IPS-18c (cell line): ENCODE data around the gene FDXR.

ENCODE experiments used
- H3K4me3 ChIP-seq: 2 replicates; pipeline ENCODE4 v1.7.0; 2013; ENCODE audit warnings: low read depth, mild to moderate bottlenecking, low read length, moderate library complexity; ENCODE audit not compliant: insufficient read depth
- H3K9me3 ChIP-seq: one replicate; pipeline ENCODE4 v1.6.1; 2013; ENCODE audit warnings: mild to moderate bottlenecking, low read length, moderate library complexity; ENCODE audit not compliant: control insufficient read depth, insufficient read depth

FDXR gene

DNA sequence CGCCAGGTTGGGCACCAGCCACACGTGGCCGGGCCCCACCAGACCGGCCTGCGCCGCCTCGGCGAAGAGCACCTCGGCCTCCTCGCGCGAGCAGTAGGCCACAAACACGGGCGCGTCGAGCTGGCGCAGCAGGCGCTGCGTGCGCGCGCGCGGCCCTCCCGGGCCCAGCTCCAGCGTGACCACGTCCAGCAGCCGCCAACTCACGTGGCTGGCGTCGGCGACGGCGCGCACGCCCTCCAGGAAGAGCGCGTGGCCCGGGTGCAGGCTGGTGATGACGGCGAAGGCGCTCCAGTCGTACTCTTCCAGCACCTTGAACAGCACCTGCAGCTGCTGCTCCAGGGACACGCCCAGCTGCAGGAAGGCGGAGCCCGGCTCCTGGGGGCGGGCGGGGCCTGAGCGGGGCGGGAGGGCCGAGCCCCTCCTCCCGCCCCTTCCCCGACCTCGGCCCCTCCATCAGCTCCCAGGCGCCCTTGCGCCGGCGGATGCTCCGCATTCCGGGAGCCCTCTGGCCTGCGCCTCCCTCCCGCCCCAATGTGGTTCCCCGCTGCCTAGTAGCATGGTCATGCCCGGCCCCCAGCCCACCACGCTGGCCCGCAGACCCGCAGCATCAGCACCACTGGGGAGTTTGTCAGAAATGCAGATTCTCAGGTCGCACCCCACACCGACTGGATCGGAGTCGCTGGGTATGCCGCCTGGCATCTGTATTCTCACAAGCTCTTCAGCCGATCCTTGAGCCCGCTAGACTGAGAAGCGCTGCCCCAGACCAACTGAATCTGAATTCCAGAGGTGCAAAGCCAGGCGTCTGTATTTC is 20.4 kb downstream of the FDXR start:
- Histone ChIP-seq H3K9me3 (peaks cover 6% of the 10 kb centered on the region), H3K4me3 (peak overlapping the region; percentile 59)

DNA sequence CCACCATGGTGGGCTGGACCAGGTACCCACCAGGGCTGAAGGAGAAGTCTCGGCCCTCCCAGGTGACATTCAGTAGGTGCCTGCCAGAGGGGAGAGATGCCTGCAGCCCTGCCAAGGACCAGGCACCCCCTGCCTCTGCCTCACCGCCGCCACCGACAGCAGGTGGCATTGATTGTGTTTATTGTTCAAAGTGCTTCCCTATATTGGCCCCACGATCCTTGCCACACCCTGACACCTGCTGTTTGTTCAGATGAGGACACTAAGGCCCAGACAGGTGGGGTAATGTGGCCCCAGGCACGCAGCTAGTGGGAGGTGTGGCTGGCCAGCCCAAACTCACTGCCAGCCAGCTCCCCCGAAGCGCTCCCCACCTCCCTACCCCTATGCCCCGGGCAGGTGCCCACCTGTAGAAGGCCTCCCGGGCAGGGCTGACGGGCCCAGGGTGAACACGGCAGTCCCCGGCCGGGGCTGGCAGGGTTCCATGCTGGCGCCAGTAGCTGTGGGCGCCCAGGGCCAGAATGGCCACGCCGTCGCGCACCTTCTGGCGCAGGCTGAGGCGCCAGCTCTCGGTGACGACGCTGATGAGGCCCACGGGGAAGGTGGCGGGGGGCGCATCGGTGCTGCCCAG is 21.1 kb downstream of the FDXR start:
- Histone ChIP-seq H3K4me3 (no peak overlapping the region; the same call in 1 of the 2 replicates), H3K9me3 (peaks cover 6% of the 10 kb centered on the region)

DNA sequence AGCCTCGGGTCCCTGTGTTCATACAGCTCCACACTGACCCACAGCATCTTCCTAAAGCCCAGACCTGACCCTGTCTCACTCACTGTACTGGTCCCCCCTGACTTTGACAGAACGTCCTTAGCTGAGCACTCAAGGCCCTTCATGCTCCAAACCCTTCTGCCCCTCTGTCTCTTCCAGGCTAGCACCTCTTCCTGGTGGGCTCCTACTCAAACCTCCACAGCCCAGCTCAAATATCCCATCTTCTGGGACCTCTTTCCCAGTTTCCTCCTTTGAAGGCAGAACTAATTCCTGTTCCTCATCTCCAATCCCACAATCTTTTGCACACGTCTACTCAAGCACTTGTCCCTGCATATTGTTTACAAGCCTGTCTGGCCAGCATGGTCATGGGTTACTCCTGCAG is 21.9 kb downstream of the FDXR start:
- no peak overlapping the region for H3K4me3 ChIP-seq
- H3K9me3 ChIP-seq: peaks cover 6% of the 10 kb centered on the region

DNA sequence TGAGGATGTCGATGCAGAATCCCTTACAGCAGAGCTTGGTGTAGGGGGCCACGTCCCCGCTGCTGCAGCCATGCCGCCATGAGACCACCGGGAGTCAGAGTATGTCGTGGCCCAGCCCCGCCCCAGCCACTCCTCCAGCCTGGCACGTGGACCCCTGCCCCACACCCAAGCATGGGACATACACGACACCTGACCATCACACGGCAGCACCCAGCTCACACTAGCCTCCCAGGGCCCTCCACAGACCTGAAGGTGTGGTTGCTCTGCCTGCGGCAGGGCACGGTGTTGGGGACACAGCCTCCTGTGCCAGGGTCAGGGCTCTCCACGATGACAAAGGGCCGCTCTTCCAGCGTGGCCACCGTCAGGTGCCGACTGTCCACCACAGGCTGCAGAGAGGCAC is 22.5 kb downstream of the FDXR start:
- Histone ChIP-seq H3K4me3 (no peak overlapping the region), H3K9me3 (peaks cover 6% of the 10 kb centered on the region)

DNA sequence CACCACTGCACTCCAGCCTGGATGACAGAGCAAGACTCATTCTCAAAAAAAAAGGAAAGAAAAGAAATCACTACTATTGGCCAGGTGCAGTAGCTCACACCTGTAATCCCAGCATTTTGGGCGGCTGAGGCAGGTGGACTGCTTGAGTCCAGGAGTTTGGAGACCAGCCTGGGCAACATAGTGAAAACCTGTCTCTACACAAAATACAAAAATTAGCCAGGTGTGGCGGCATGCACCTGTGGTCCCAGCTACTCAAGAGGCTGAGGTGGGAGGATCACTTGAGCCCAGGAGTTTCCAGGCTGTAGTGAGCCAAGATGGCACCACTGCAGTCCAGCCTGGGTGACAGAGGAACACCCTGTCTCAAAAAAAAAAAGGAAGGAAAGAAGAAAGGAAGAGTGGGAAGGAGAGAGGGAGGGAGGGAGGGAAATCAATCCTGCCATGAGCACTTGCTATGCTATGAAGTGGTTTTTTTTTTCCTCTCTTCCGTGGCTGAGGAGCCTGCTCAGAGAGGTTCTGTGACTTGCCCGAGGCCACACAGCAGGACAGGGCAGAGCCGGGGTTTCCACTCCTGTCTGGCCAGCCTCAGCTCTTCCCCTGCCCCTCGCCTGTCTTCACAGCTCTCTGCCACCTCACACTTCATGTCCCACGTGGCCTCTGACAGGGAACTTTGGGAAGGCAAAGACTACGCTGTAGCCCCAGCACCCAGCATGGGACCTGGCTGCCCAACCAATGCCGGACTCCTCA is 24.0 kb downstream of the FDXR start:
- H3K4me3 ChIP-seq: no peak overlapping the region
- H3K9me3 ChIP-seq: peaks cover 6% of the 10 kb centered on the region

DNA sequence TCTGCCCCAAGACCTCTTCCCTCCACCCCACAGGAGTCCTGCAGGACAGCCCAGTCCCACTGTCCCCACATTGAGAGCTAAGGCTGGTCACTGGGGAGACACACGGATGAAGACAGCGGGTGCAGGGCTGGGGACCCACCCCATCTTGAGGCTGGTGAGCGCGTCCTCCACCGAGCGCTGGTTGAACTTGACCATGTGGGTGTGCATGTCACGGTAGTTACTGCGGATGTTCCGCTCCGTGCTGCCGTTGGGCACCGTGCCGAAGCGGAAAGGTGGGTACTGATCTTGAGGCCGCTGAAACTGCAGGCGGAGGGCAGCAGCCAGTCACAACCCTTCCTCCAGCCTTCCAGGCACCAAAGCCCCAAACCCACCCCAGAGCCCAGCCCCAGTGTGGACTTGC is 26.2 kb downstream of the FDXR start:
- H3K4me3 ChIP-seq: no peak overlapping the region
- no peaks in the 10 kb centered on the region for H3K9me3 ChIP-seq

DNA sequence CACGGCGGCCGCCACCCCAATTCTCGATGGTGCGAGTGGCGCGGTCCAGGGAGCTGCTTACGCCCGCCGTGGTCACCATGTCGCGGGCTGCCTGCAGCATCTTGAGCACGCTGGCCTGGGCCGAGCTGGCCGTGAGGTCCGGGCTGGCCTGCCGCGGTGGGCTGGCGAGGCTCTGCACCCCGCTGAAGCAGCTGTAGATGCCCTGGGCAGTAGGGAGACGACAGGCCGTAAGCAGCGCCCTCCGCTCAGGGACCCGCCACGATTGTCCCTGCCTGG is 29.5 kb downstream of the FDXR start:
- H3K4me3 ChIP-seq: peak overlapping the region; percentile 24; the same call in 1 of the 2 replicates
- H3K9me3 ChIP-seq: no peaks in the 10 kb centered on the region

DNA sequence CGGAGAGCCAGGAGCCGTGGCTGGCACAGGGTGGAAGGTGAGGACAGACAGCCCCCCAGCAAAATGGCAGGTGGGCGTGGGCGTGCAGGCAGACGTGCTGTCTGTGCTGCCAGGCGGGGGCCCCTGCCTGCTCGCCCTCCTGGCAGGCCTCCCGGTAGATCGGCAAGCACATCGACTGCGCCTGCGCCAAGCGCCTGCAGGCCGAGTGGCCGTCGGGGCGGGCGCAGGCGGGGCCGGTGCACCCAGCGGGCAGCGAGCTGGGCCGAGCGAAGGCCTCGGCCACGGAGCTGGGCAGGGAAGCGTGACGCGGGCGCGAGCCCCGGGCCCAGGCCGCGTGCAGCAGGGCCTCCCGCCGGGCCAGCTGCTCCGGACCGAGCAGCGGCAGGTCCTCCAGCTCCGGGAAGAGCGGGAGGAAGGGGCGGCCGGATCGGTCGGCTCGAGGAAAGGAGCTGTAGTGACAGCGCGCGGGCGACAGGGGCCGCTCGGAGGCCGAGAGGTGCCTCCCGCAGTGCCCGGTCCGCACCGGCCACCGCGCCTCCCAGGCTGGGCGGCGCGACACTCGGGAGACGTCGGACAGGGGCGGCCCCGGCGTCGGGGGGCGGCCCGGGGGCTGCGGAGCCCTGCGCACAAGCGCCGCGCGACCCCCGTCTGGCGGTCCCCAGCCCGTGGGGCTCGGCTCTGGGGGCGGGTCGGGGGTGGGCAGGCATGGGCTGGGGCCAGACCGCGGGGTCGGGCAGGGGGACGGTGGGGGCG is 30.0 kb downstream of the FDXR start:
- peak overlapping the region; percentile 46; the same call in 1 of the 2 replicates for H3K4me3 ChIP-seq

DNA sequence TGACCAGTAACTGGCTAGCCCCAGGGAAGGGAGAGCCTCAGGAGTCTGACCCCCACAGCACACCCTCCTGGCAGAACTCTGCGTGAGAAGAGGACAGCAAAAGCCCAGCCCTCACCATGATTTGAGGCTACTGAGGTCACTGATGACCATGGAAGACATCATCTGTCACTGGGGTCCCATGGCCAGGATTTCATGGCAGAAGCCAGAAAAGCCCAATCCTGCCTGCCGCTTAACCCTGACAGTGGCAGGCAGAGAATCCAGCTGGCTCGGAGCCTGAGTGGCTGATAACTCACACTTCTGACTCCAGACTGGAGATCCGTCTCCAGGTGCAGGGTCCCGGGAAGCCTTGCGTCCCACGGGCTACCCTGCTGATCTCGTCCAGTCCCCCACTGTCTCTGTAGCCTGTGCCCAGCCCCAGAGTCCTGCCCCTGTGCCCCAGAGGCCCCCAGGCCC is 30.6 kb downstream of the FDXR start:
- peak overlapping the region; percentile 15; the same call in 1 of the 2 replicates for H3K4me3 ChIP-seq
- no peaks in the 10 kb centered on the region for H3K9me3 ChIP-seq

More for the DNA sequence above, 30.0 kb downstream of the FDXR start:
- no peaks in the 10 kb centered on the region for H3K9me3 ChIP-seq

DNA sequence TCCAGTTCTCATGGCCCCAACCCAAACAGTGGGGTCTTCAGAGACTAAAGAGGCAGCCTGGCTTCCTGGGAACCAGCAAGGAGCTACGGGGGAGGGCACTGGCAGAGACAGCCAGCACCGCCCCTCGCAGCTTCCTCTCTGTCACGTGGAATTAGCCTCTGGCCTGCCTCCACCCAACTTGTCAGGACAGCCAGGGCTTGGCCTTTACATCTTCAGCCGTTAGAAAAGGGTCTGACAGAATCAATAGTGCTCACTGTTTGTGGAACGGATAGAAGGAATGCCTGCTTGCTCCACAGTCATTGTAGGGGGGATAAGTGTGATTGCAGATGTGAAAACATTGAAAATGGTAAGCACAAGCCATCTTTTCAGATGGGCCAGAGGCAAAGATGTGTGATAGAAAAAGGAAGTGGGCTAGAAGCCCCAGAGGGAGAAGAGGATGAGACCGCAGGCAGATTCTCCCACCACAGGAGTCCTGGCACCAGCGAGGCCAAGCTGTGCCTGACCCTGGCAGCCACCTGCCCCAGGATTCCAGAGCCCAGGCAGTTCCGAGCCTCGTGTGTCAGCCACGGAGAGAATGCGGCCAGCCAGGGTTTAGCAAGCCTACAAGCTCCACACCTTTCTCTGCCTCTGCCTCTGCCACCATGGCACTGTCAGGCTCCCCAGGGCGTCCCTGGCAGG is 31.7 kb downstream of the FDXR start:
- Histone ChIP-seq H3K9me3 (no peaks in the 10 kb centered on the region), H3K4me3 (no peak overlapping the region)

DNA sequence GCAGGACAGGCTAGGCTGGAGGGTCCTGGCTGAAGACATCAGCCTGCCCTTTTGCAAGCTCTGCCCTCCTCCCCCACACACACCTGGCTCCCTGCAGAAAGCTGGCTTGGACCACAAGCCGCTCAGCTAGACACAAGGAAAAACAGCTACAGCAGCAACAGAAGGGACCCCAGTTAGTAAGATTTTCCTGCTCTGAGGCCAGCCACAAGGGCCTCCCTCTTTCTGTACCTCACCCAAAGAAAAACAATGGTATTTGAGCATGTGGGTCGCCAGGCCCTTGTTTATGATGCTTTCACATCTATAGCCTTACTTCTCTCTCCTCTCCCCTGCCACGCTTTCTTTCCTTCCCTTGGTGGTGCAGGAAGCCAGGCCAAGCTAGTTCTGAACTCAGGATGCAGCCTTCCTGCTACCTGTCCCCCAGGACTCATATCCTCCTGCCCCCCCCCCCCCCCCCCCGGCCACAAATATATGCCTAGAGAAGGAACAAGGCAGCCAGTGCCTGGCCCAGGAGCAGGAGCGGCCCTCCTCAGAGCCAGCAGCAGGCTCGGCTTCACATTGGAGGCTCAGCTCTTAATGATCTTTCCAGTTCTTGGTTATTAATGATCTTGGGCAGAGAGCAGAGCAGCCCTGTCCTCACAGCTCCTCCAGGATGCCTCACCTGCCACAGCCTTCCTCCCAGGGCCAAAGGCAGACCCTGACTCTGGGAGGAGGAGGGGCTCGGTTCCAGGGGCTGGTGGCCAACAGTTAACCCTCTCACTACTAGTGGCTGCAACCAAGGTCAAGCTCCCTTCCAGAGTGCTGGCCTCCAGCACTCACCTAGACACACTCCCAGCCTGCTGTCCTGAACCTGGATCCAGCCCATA is 32.6 kb downstream of the FDXR start:
- H3K4me3 ChIP-seq: no peak overlapping the region
- H3K9me3 ChIP-seq: no peaks in the 10 kb centered on the region

DNA sequence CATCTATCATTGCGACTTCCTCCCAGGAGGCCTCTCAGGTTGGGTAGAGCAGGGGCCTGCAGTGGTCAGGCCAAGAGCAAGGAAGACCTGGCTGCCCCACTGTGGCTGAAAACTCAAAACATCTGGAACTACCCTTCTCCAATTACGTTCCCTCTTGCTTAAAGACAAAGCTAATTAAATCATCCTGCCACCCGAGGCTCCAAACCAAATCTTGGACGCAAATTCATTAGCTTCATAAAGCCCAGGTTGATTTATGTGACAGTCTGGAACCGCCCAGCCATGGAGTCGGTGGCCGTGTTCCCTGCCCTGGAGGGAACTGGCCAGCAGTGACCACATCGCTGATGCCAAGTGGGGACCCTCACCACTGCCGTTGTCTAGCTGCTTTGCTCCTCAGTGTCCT is 34.5 kb downstream of the FDXR start:
- no peak overlapping the region for H3K4me3 ChIP-seq

DNA sequence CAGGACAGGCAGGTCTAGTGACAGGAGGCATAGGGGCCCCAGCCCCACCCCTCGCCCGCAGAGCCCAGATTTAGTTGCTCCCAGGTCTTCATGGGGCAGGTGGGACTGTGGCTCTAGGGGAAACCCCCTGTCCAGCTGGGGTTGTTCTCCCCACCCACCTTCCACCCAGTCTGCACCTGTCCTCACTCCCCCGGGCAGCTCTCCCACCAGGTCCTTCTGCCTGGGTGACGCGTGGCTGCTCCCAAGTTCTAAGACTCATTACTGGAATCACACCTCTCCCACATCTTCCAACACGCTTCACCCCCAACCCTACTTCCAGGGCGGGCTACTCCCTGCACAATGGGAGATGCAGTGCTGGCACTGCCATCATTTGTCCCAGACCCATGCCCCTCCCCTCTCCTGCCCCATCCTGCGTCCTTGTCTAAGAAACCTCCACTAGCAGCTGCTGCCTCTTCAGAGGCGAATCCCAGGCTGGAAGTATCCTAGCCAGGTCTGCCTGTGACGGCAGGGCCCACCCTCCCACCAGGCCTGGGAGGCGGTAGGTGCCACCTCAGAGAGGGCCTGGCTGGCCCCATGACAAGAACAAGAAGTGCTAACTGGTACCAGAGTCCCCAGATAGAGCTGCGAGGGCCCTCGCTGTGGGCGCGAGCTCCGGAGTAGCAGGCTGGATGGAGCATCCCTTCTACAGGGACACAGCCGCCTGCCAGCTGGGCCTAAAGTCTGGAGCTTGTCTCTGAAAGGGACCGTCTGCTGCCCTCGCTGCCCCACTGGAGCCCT is 35.9 kb downstream of the FDXR start:
- no peak overlapping the region for H3K4me3 ChIP-seq
- no peaks in the 10 kb centered on the region for H3K9me3 ChIP-seq

More for the DNA sequence above, 34.5 kb downstream of the FDXR start:
- no peaks in the 10 kb centered on the region for H3K9me3 ChIP-seq

DNA sequence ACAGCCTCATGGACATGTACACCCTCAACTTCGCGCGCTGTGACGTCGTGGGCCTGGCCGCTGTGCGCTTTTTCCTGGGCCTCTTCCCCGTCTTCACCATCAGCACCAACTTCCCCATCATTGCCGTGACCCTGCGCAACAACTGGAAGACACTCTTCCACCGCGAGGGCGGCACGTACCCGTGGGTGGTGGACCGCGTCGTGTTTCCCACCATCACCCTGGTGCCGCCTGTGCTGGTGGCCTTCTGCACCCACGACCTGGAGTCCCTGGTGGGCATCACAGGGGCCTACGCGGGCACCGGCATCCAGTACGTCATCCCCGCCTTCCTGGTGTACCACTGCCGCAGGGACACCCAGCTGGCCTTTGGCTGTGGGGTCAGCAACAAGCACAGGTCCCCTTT is 36.6 kb downstream of the FDXR start:
- Histone ChIP-seq H3K4me3 (no peak overlapping the region), H3K9me3 (no peaks in the 10 kb centered on the region)

DNA sequence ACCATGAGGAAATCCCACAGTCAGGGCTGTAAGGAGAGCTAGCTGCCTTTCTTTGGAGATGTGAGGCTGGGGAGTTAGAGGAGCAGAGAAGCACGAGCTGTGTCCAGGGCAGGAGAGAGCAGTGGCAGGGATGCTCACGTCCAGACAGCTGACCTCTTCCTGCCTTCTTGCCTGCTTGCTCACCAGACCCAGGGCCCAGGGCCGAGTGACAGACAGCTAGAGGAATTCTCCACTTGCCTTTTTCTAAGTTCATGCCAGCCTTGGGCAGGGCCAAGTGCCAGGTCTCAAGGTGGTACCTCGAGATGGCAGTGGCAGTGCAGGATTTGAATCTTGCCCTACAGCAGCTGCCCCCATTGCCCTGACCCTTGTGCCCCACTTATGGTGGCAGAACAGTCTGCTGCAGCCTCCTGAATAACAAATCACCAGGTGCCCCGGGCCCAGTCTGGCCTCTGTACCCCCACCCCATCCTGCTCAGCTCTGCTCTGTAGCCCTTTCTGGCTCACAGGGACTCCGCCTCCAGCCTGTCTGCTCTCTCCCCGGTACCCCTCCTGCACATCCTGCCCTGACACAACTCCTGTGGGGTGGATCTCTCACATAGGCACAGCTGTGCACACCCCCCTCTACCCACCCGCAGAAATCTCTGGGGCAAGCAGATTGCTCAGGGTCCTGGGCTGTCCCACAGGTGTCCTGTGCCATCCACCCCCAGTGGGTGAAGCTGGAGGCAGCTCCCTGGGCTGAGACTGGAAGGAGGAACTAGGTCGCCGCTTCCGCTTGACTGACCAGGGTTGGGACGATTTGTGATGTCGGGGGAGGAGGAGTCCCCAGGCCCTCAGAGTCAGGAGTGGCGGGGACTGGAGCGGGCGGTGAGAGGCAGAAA is 39.1 kb downstream of the FDXR start:
- H3K4me3 ChIP-seq: no peak overlapping the region
- H3K9me3 ChIP-seq: no peaks in the 10 kb centered on the region
